Upper lobe of left lung (tissue), 4 donors: ENCODE data around the gene ACCS.

Source experiments
- EP300 ChIP-seq, 4 donors: sonication (generic); formaldehyde crosslinking; IDR thresholded peaks; one replicate each; pipeline ENCODE4 v1.5.1; 2017; ENCODE audit warnings: antibody characterized with exemption in 4 of 4, control low read depth in 2 of 4
- POLR2A ChIP-seq, 4 donors: fragments of 450-650 bp; IDR thresholded peaks; one replicate each; pipeline ENCODE4 v1.5.1; 2016 to 2017; ENCODE audit warnings: antibody characterized with exemption in 4 of 4, mild to moderate bottlenecking in 2 of 4
- TF ChIP-seq, protein P1 (sequence below), 6 experiments: fragments of 450-650 bp in 4 of 6; fragments of 200-600 bp in 2 of 6; sonication (generic) in 2 of 6; IDR thresholded peaks; one replicate each; pipeline ENCODE4 v1.5.1; 2016 to 2019; ENCODE audit warnings: antibody characterized with exemption in 6 of 6

DNA sequence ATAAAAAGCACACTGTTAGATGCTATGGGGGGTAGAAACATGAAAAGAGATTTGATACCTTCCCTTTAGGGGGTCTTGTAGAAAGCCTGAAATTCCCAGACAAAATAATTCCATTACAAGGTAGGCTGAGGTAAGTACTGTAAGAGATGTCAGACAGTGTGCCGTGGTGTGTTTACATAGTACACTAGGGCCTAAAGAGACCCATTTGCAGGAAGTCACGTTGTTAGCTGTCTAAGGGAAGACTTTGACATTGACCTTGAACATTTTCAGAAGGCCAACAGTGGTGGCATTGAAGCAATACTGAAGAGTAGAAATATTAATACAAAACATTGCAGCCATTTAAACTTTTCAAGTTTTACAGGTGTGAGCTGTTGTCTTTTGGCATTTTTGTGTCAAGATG lies 60.2 kb downstream of the ACCS start:
- TF ChIP-seq POLR2A (IDR thresholded peaks at IDR 0.05), result no peak
- TF ChIP-seq, protein P1, sequence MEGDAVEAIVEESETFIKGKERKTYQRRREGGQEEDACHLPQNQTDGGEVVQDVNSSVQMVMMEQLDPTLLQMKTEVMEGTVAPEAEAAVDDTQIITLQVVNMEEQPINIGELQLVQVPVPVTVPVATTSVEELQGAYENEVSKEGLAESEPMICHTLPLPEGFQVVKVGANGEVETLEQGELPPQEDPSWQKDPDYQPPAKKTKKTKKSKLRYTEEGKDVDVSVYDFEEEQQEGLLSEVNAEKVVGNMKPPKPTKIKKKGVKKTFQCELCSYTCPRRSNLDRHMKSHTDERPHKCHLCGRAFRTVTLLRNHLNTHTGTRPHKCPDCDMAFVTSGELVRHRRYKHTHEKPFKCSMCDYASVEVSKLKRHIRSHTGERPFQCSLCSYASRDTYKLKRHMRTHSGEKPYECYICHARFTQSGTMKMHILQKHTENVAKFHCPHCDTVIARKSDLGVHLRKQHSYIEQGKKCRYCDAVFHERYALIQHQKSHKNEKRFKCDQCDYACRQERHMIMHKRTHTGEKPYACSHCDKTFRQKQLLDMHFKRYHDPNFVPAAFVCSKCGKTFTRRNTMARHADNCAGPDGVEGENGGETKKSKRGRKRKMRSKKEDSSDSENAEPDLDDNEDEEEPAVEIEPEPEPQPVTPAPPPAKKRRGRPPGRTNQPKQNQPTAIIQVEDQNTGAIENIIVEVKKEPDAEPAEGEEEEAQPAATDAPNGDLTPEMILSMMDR (IDR thresholded peaks at IDR 0.05), result no peak
- TF ChIP-seq EP300 (IDR thresholded peaks at IDR 0.05), result no peak
